HG03520 (cell line): ENCODE measurements around the gene PKLR.

Source experiments
- ATAC-seq: cut with Tn5 transposase; IDR thresholded peaks from one replicate; pipeline ENCODE4 v1.9.1; 2021; ENCODE audit warnings: mild to moderate bottlenecking, moderate library complexity; ENCODE audit not compliant: unreplicated experiment

The PKLR gene

DNA sequence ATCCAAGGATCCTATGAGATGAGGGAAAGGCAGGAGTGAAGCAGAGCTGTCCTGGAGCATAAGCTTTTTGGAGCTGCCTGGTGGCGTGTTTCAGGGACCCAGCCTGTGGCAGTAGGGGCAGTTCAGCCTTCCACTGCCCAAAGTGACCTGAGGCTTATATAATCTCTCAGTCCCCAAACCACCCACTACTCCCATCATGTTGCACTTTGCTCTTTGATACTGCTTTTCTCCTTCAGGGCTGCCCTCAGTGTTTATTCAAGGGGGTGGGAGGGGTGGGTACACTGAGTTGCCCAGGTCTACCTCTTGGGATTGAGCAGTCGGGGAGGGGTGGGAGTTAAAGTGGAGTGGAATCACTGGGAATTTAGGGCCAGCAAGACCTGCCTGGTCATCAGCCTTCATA lies 14.7 kb downstream of the PKLR start:
- ATAC-seq, result no peak

DNA sequence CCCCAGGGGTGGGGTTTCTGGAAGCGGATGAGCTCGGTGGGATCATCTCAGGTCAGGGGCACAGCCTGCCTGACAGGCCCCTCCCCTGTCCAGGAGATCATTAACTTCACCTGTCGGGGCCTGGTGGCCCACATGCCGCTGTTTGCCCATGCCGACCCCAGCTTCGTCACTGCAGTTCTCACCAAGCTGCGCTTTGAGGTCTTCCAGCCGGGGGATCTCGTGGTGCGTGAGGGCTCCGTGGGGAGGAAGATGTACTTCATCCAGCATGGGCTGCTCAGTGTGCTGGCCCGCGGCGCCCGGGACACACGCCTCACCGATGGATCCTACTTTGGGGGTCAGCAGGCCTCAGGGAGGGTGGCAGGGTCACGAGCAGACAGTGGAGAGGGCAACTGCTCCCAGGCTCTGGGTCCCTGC lies 15.6 kb downstream of the PKLR start:
- no peak for ATAC-seq

DNA sequence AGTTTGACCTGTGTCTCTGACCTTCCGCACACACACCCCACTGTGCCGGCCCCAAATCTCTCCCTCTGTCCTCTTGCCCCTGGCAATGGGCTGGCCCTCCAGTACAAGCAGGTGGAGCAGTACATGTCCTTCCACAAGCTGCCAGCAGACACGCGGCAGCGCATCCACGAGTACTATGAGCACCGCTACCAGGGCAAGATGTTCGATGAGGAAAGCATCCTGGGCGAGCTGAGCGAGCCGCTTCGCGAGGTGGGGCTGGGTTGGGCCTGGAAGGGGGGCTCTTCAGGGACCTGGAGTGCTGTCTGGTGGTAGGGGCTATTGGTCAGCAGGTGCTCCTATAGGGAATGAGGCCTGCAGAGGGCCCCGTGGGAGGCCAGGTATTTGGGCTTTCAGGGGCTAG lies 16.2 kb downstream of the PKLR start:
- ATAC-seq, result no peak

DNA sequence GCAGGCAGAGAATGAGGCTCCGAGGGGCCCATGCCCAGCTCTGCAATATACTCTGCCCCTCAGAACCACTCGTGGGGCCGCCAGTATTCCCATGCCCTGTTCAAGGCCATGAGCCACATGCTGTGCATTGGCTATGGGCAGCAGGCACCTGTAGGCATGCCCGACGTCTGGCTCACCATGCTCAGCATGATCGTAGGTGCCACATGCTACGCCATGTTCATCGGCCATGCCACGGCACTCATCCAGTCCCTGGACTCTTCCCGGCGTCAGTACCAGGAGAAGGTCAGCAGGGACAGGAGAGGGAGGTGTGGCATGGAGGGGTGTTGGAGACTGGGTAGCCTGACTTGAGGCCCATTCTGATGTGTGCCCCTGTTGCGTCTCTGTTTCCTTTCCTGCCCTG lies 16.8 kb downstream of the PKLR start:
- no peak for ATAC-seq

DNA sequence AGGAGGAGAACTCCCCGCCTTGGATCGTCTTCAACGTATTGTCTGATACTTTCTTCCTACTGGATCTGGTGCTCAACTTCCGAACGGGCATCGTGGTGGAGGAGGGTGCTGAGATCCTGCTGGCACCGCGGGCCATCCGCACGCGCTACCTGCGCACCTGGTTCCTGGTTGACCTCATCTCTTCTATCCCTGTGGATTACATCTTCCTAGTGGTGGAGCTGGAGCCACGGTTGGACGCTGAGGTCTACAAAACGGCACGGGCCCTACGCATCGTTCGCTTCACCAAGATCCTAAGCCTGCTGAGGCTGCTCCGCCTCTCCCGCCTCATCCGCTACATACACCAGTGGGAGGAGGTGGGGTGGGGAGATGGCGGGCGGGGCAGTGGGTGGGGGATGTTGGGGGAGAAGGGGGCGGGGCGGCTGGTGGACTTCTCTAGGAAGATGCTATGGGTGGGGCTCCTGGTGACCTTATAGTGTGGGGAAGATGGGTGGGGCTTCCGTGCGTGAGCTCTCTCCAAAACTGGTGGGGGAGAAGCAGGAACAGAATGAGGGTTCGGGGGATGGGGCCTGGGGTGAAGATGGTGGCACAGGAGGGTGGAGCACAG lies 18.6 kb downstream of the PKLR start:
- ATAC-seq, result no peak

DNA sequence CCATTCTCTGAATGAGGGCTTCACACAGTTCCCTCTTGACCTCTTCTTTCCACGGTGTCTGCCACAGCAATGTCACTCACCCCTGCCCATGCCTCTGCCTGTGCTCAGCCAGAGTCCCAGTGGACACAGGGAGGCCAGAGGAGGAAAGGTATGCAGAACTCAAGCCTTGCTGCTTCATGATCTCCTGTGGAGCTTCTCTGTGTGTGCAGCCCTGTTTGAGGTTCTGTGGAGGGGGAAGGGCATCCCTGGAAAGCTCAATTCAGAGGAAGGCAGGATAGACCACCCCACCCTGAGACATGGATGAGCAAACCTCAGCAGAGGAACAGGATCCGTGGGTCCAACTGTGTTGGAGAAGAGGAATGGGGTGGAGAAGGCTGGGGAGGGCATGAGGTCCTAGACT lies 22.0 kb downstream of the PKLR start:
- ATAC-seq, result no peak

DNA sequence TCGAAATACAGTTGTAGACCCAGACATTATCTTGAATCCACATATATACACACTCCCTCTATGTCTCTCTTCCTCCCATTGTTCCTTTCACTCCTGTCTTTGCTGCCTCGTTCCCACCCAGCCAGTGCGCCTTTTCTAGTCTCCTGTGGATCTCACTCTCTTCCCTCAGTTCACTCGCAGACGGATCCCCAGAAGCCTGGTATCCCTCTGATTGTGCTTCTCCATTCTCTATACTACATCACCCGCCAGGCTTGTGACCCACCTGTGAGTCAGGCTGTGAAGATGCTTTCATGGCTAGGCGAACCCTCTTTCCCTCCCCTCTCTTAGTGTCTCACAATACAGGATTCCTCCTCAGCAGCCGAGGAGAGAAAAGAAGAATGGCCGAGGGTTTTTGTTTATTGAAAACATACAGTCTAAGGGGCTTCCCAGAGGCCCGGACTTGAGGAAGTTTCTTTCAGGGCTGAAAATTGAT lies 22.5 kb downstream of the PKLR start:
- ATAC-seq, result no peak

DNA sequence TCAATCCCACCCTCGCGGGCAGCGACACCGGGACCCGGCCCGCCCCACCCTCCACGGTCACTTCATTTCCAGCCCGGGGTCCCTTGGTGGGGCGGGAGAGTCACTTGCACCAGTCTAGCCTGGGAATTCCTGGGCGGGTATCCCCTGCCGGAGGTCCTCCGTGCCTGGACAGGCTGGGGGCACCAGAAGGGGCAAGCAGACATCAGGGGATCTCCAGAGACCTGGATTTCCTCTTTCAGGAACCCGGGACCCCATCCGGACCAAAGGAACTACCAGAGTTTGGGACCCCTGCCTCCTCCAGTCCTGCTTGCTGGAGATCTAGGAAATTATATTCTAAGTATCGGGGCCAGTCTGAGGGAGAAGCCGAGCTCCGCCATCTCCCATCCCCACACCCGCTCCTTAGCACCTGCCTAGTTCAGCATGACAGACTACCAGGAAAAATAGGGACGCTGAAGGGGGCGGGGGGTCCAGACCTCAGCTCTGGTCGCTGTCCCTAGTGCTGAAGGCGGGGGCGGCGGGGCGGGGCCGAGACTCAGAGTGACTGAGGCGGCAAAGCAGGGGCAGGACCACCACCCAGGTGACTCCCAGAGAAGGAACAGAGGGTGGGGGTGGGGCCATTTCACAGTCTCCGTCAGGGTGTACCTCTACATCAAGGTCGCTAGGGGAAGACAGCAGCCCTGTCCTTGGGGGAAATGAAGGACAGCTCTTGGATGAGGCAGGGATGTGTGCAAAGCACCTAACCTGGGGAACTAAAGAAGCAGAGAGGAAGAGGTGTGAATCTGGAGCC lies 23.1 kb downstream of the PKLR start:
- no peak for ATAC-seq

DNA sequence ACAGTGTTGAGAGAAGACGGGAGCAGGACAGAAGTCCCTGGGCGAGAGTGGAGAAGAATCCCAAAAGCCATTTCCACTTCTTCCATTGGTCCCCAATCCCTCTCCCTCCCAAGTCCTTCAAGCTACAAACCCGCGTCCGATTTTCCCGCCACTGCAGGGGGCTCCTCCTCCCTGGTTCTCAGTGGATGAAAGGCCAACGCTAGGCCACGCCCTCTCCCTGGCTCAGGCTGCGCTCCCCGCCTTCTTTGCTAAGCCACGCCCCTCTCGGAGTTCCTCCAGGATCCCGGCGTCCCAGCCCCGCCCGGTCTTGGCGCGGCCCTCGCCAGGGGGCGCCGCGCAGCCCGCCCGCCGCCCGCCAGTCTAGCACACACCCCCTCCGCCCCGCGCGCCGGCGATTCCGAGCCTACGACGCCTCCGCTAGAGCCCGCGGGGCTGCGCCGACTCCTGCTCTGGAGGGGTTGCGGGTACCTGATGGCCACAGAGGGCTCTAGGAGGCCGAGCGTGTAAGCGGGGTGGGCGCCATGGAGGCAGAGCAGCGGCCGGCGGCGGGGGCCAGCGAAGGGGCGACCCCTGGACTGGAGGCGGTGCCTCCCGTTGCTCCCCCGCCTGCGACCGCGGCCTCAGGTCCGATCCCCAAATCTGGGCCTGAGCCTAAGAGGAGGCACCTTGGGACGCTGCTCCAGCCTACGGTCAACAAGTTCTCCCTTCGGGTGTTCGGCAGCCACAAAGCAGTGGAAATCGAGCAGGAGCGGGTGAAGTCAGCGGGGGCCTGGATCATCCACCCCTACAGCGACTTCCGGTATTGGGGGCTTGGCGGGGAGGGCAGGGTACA lies 24.0 kb downstream of the PKLR start, which contains the start of gene HCN3:
TSS of gene HCN3 (plus strand) at position 394 of the 832 bp plus-strand sequence. CDS start at position 522, 128 bp downstream.
- ATAC-seq, result peak; percentile 57

DNA sequence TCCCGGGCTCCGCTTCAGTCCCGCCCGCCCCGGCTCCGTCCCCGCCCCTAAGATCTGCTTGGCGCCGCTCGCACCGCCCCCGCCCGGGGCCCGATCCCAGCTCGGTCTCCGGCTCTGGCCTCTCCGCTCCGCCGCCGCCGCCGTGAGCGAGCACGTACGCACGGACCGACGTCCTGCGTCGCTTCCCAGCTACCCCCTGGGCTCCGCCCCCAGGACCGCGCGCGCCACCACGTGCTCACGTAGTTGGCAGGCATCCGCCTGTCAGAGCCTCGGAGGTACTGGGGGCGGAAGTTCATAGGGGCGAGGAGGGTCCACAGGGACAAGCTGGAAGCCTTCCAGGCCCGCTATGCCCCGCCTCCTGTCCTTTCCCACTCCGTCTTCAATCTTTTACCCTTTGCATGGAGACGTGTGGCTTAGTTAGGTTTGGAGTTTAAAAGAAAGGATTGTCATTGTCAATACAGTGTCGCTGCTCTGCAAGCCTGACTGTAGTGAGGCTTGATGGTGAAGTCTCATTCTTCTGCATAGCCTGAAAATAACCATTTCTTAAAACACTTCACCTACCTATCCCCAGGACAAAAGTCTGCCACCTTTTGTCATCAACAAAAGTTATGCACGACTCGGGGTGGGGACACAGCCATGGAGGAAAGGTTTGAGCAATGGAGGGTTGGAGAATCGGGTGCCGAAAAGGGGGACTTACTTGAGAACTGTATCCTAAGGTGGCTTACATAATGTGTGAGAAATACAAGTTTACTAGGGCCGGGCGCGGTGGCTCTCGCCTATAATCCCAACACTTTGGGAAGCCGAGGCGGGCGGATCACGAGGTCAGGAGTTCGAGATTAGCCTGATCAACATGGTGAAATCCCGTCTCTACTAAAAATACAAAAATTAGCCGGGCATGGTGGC lies 27.6 kb downstream of the PKLR start, which contains the start of gene CLK2:
TSS of gene CLK2 (minus strand) at position 162 of the 903 bp plus-strand sequence. CDS start 2,527 bp downstream, outside the sequence.
- ATAC-seq, result peak; percentile 64

DNA sequence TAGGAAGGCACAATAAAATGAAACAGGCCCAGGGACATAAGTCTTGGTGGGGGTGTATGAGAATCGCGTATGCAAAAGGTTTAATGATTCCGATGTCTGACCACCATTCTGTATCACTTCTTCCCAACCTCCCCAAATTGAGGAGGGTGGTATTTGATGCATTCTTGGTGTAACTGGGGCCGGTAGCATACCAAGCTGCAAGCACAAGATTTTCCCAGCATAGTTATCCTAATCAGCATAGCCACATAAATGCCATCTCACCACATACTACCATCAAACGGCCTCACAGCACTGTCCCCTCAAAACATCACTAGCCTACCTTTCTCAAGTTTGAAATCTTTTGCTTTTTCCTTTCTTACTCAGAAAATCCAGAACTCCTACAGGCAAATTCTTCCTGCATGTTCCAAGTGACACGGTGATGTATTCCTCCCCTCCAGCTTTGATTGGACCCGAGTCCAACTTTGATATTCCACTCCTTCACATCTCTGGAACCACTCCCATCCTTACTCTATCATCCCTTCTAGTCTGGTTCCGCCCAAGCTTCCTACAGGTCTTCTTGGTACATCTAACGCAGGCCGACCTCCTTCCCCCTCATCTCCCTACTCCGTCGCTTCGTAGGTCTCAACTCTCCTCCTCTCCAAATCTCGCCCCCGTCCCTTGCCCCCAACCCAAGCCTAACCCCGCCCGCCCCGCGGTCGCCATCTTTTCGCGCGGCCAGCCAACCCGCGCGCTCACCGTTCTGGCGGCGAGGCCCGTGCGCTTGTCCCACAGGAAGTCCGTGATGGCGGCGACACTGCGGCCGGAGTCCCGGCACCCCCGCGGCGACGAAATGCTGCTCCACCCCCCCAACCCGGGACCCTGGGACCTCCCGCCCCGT lies 28.5 kb downstream of the PKLR start:
- peak; percentile 20 for ATAC-seq

DNA sequence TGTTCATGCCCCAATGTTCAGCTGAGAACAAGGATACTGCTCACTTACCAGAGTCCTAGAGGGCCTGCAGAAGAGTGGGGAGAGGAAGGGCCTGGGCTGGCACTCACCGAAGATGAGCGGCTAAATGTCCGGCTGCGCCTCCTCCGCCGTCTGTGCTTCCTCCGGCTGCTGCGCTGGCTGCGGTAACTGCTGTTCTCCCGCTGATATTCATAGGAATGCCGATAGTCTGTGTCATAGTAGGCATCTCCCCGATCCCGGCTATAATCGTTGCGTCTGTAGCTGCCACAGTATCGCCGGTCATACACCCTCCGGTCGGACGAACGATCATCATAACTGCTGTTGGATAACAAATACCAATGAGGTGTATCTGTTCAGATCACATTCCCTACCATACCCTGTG lies 31.9 kb downstream of the PKLR start:
- ATAC-seq, result no peak

DNA sequence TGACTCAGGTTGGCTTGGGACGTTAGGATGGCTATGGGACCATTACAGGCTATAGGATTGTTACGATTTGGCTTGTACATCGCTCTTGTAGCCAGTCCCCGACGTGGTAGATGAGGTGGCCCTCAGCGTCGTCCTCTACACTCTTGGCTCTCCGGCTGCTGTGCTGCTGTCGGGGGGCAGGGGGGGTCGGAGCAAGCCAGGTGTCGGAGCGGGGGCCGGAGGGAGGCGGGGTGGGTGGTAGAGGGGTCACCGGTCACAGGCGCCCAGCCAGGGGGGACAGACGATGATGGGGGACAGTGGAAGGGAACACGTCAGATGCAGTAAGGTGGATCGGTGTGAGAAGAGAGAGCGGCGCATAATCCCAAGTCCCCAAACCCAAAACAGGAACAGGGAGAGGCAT lies 32.6 kb downstream of the PKLR start:
- ATAC-seq, result no peak

DNA sequence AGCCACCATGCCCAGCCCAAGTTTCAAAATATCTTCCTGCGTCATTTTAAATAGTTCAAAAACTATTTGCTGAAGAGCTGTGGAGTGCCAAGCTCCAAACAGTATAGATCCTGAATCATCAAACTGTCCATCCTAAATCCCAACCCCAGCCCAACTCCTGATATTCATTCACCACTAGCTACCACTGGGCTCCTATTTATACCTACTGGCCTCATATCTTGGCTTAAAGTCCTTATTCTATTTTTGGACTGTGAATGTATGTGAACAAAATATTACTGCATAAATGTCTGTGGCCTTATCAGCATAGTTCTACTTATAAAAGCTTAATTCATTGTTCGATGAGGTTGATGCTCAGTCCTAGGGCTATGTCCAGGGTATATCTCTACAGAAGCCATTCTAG lies 33.9 kb downstream of the PKLR start:
- no peak for ATAC-seq

DNA sequence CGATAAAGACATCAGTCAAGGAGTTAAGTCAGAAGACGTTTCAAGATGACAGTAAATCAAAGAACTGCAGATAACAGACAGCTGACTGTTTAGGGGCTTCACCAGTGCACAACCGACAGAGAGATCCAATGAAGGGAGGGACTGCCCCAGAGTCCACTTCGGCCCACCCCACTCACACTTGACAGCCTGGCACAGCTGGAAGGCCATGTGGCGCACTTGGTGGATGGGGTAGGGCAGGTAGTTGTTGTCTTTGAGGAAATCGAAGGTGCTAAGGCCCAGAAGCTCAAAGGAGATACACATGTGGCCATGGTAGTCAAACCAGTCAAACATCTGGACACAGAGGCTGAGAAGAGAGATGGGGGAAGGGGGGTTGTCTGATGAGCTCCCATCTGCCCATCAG lies 34.7 kb downstream of the PKLR start:
- ATAC-seq, result no peak

DNA sequence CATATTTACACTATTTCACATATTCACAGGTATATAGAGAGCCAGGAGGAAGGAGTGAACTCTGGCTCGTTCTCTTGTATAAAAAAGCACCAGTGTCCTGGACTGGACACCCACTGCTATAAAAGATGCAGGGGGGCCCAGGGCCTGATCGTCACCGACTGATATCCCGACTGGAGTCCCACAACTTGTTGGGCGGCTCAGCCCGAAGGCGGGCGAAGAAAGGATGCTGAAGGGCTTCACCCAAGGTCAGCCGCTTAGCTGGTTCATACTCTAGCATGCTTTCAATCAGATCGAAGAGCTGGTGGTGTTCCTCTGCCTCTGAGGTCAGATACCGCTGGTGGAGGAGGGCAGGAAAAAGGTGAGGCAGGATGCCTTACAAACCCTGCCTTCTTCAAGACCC lies 38.2 kb downstream of the PKLR start:
- no peak for ATAC-seq

DNA sequence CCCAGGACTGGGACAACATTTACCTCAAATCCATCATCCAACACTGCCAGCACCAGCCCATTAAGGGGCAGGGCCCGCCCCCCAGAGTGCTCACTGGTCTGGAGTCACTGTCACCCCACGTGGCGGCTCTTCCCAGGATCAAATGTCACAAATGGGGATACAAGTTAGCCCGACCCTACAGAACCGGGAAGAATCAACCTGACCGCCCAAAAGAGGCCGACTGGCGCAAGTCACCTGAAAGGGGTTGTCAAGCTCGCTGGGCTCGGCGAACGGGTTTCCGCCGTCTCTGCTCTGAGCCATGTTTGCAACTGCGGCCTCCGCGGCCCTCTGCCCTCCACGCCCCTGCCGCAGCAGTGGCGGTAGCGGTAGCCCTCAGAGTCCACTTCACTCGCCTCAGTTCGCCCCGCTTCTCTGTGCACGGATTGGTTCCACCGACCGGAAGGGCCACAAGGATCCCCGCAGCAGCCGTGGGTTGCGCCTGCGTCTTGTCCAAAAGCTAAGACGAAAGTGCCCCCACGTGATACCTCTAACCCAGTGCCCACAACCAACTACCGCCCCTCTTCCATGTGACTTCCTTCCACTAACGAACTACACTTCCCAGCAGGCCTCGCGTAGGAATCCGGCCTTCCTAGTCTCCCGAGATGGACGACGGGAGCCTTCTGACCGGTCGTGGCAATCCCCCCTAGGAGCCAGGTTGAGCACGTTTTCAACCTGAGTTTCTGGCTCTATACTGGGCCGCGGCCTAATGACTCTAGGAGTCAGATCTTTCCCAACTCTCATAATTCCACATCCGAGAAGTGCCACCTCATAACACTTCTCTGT lies 39.2 kb downstream of the PKLR start, which contains the start of gene SCAMP3:
TSS of gene SCAMP3 (minus strand) at position 509 of the 822 bp plus-strand sequence. CDS start at position 300, 209 bp downstream.
- peak; percentile 82 for ATAC-seq

DNA sequence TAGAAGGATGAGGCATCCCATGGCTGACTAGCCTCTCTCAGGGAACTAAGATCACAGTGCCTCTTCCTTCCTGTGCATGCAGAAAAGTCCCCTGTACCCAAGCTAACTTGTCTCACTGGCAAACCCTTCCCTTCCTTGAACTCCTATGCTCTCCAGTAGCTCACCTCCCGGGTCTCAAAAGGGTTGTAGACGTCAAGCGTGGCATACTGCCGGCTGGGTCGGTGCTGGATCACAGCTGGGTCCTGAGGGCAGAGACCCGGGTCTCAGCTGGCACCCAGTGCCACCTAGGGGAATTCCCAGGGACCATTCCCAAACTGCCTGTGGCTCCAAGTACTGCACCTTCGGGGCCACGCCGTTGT lies 39.8 kb downstream of the PKLR start:
- ATAC-seq, result no peak
